GM23248 (cell line): Measurements from ENCODE around the gene APLP2.

Source experiments
- EZH2 ChIP-seq: fragments of 200-600 bp; sonication (generic); IDR thresholded peaks from 2 replicates; pipeline ENCODE4 v1.6.1; 2018; ENCODE audit warnings: antibody characterized with exemption, mild to moderate bottlenecking; ENCODE audit not compliant: insufficient read depth, poor library complexity, severe bottlenecking
- EZH2phosphoT487 ChIP-seq: fragments of 200-600 bp; sonication (generic); IDR thresholded peaks from 2 replicates; pipeline ENCODE4 v1.6.1; 2018; ENCODE audit warnings: antibody characterized with exemption, moderate library complexity, mild to moderate bottlenecking, low read depth; ENCODE audit not compliant: insufficient read depth

DNA sequence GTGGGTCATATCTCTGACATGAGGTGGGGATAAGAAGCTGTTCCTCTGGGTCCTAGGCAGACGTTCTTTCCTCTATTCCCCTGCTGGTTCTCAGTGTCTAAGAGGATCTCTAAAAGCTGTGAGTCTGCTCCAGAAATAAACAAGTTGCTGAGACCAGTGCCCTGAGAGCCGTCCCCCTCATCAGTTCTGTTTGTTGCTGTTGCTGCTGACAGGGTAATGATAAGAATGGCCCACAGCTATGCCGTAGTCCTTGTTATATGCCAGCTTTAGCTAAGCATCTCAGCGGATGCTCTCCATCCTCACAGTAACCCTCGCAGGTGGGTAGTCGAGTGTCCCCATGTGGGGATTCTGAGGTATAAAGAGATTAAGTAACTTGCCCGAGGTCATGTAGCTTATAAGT lies 66.4 kb downstream of the APLP2 start:
- TF ChIP-seq EZH2 (no peak), EZH2phosphoT487 (no peak)
